ENCODE data around the gene UTS2R.

- TF ChIP-seq CTCF (IDR thresholded peaks at IDR 0.05; ENCODE audit: borderline replicate concordance, extremely low read depth, low read length, poor library complexity, severe bottlenecking) (no peak), EZH2 (IDR thresholded peaks at IDR 0.05; ENCODE audit: borderline replicate concordance, low read depth, low read length, severe bottlenecking) (no peak)
Measured at GRCh38 chr17:82399601-82400101, 28.1 kb downstream of the UTS2R start.

All from DND-41 (cell line).